WTC11 (cell line): ENCODE data around the gene MINDY1.

Experiments
- ATF3 ChIP-seq: sonication (generic); formaldehyde crosslinking; conservative IDR thresholded peaks from 2 replicates; pipeline ENCODE4 v1.8.1; 2022; ENCODE audit warnings: mild to moderate bottlenecking, missing genetic modification reagents
- CREM ChIP-seq: sonication (generic); formaldehyde crosslinking; IDR thresholded peaks from 2 replicates; pipeline ENCODE4 v1.8.1; 2022; ENCODE audit warnings: mild to moderate bottlenecking, missing genetic modification reagents, moderate library complexity
- NR3C1 ChIP-seq: sonication (generic); formaldehyde crosslinking; conservative IDR thresholded peaks from 2 replicates; pipeline ENCODE4 v1.8.1; 2023; ENCODE audit warnings: low read depth, mild to moderate bottlenecking, missing genetic modification reagents
- ZNF423 ChIP-seq: fragments of 250-450 bp; sonication (Bioruptor Pico); IDR thresholded peaks from 2 replicates; pipeline ENCODE4 v2.1.2; 2022; ENCODE audit warnings: mild to moderate bottlenecking, moderate library complexity

- TF ChIP-seq ZNF423 (CRISPR knock-in tag) (no peak), NR3C1 (no peak), CREM (CRISPR knock-in tag) (no peak), ATF3 (no peak)
Observed at GRCh38 chr1:150966011-150966410, 40.7 kb downstream of the MINDY1 start.
